OCI-LY1 (cell line): ENCODE data around the gene MRPL43.

Experiments
- H2AFZ ChIP-seq: fragments of 200-600 bp; sonication (generic), shearing (Covaris generic); 2 replicates; pipeline ENCODE4 v1.6.0; 2014; ENCODE audit warnings: antibody characterized with exemption, mild to moderate bottlenecking, low read length
- H3F3A ChIP-seq: fragments of 200-600 bp; sonication (generic), shearing (Covaris generic); 2 replicates; pipeline ENCODE4 v1.6.0; 2014; ENCODE audit warnings: mild to moderate bottlenecking, antibody characterized with exemption, low read length, moderate library complexity; ENCODE audit not compliant: insufficient read depth
- H3K27ac ChIP-seq: fragments of 200-600 bp; sonication (generic); 2 replicates; pipeline ENCODE4 v1.5.1; 2014; ENCODE audit warnings: low read length, mixed run types, mild to moderate bottlenecking, low read depth; ENCODE audit not compliant: poor library complexity, severe bottlenecking
- H3K27me3 ChIP-seq: fragments of 200-600 bp; sonication (generic); 2 replicates; pipeline ENCODE4 v1.6.0; 2014; ENCODE audit warnings: antibody characterized with exemption, mild to moderate bottlenecking, low read length, moderate library complexity; ENCODE audit not compliant: insufficient read depth
- H3K36me3 ChIP-seq: fragments of 200-600 bp; sonication (generic); 2 replicates; pipeline ENCODE4 v1.6.1; 2014; ENCODE audit warnings: mild to moderate bottlenecking, antibody characterized with exemption, low read length, moderate library complexity, mixed read lengths; ENCODE audit not compliant: insufficient read depth
- H3K4me1 ChIP-seq: fragments of 200-600 bp; sonication (generic); 2 replicates; pipeline ENCODE4 v1.5.1; 2014; ENCODE audit warnings: mild to moderate bottlenecking, low read length, moderate library complexity; ENCODE audit not compliant: insufficient read depth, severe bottlenecking
- H3K4me2 ChIP-seq: fragments of 200-600 bp; sonication (generic), shearing (Covaris generic); 2 replicates; pipeline ENCODE4 v1.6.1; 2014; ENCODE audit warnings: low read length
- H3K4me3 ChIP-seq: fragments of 200-600 bp; sonication (generic); 2 replicates; pipeline ENCODE4 v1.5.1; 2014; ENCODE audit warnings: low read length, low read depth, mild to moderate bottlenecking, mixed read lengths; ENCODE audit not compliant: poor library complexity, severe bottlenecking
- H3K79me2 ChIP-seq: fragments of 200-600 bp; shearing (Covaris generic); 2 replicates; pipeline ENCODE4 v1.6.1; 2016; ENCODE audit warnings: mixed run types, low read length, mixed read lengths; ENCODE audit not compliant: insufficient read depth
- H3K9ac ChIP-seq: fragments of 200-600 bp; sonication (generic), shearing (Covaris generic); 2 replicates; pipeline ENCODE4 v1.6.1; 2014; ENCODE audit warnings: mild to moderate bottlenecking, low read length, mixed read lengths
- H3K9me2 ChIP-seq: fragments of 200-600 bp; sonication (generic), shearing (Covaris generic); 2 replicates; pipeline ENCODE4 v1.6.1; 2014; ENCODE audit warnings: low read depth, mild to moderate bottlenecking, low read length, mixed read lengths
- H3K9me3 ChIP-seq: fragments of 200-600 bp; shearing (Covaris generic); 2 replicates; pipeline ENCODE4 v1.6.1; 2014; ENCODE audit warnings: low read length, mixed read lengths
- H4K20me1 ChIP-seq: fragments of 200-600 bp; sonication (generic), shearing (Covaris generic); 2 replicates; pipeline ENCODE4 v1.6.0; 2016; ENCODE audit warnings: mild to moderate bottlenecking, low read length; ENCODE audit not compliant: insufficient read depth
- CTCF ChIP-seq: fragments of 200-600 bp; sonication (generic), shearing (Covaris generic); IDR thresholded peaks from 2 replicates; pipeline ENCODE4 v1.5.1; 2017; ENCODE audit warnings: mild to moderate bottlenecking, antibody characterized with exemption, low read length, moderate library complexity, mixed read lengths
- EZH2 ChIP-seq: fragments of 200-600 bp; sonication (generic), shearing (Covaris generic); IDR thresholded peaks from 2 replicates; pipeline ENCODE4 v1.8.0; 2017; ENCODE audit warnings: borderline replicate concordance, mixed run types, mild to moderate bottlenecking, antibody characterized with exemption, low read length, moderate library complexity, mixed read lengths

MRPL43 gene

GRCh38 chr10:101001659-101002035, 14.3 kb upstream of the MRPL43 start:
- TF ChIP-seq CTCF: no peak
- no peak for TF ChIP-seq EZH2

GRCh38 chr10:101000915-101001658, 13.8 kb upstream of the MRPL43 start:
- Histone ChIP-seq H3K9ac (no peak overlapping the region), H4K20me1 (no peaks in the 10 kb centered on the region), H3K9me3 (no peaks in the 10 kb centered on the region), H3K79me2 (no peaks in the 10 kb centered on the region), H3K4me1 (peaks cover 18% of the 10 kb centered on the region), H3F3A (no peaks in the 10 kb centered on the region; the same call in 1 of the 2 replicates), H3K36me3 (no peaks in the 10 kb centered on the region), H3K27ac (no peak overlapping the region), H3K27me3 (no peaks in the 10 kb centered on the region), H3K4me3 (no peak overlapping the region), H3K4me2 (no peak overlapping the region), H2AFZ (no peak overlapping the region), H3K9me2 (no peaks in the 10 kb centered on the region)
- TF ChIP-seq EZH2 (no peak), CTCF (no peak)

More at GRCh38 chr10:101001659-101002035, 14.3 kb upstream of the MRPL43 start:
- H3K27ac ChIP-seq: no peak overlapping the region
- peaks cover 14% of the 10 kb centered on the region for H3K4me1 ChIP-seq
- no peak overlapping the region for H3K4me2 ChIP-seq
- no peaks in the 10 kb centered on the region for H3K36me3 ChIP-seq
- H4K20me1 ChIP-seq: no peaks in the 10 kb centered on the region
- no peaks in the 10 kb centered on the region for H3K9me2 ChIP-seq
- H3K27me3 ChIP-seq: no peaks in the 10 kb centered on the region
- no peak overlapping the region for H2AFZ ChIP-seq
- no peak overlapping the region for H3K9ac ChIP-seq
- no peaks in the 10 kb centered on the region for H3K79me2 ChIP-seq
- H3K9me3 ChIP-seq: no peaks in the 10 kb centered on the region
- no peak overlapping the region for H3K4me3 ChIP-seq
- no peaks in the 10 kb centered on the region; the same call in 1 of the 2 replicates for H3F3A ChIP-seq

- Histone ChIP-seq H3K27ac (no peak overlapping the region), H3K27me3 (no peaks in the 10 kb centered on the region), H3K9me3 (no peaks in the 10 kb centered on the region), H3F3A (no peaks in the 10 kb centered on the region; the same call in 1 of the 2 replicates), H3K4me2 (peak overlapping the region; percentile 36; the same call in 1 of the 2 replicates), H3K4me1 (peaks cover 18% of the 10 kb centered on the region), H3K4me3 (peak overlapping the region; percentile 37), H3K36me3 (no peaks in the 10 kb centered on the region), H4K20me1 (no peaks in the 10 kb centered on the region), H3K79me2 (no peaks in the 10 kb centered on the region), H2AFZ (no peak overlapping the region), H3K9ac (no peak overlapping the region), H3K9me2 (no peaks in the 10 kb centered on the region)
- TF ChIP-seq EZH2 (no peak), CTCF (no peak)
Measured at GRCh38 chr10:101000127-101000914, 13.0 kb upstream of the MRPL43 start.
